Activated B cell treated with CpG ODN at 0.5 μM for 24 hours (primary cell): ENCODE data around the gene LRBA. TPM values are rescaled to one million over a fixed set of nuclear protein-coding genes. Genes with fewer than 3 reads are reported as not detected.

Experiments
- ATAC-seq: fragments of 200-7000 bp; cut with Tn5 transposase; one replicate; pipeline ENCODE4 v1.10.0; 2021; ENCODE audit warnings: low read depth, mild to moderate bottlenecking, moderate library complexity
- CTCF ChIA-PET: fragments of 350-600 bp; sonication (Branson Sonifier 250); formaldehyde crosslinking; loops from one replicate; lab custom pipeline; 2021; ENCODE audit warnings: antibody characterized with exemption; lab: Charles Lee
- POLR2A ChIA-PET: fragments of 350-600 bp; sonication (Branson Sonifier 250); formaldehyde crosslinking; loops from one replicate; lab custom pipeline; 2021; ENCODE audit warnings: antibody characterized with exemption; lab: Charles Lee
- DNase-seq: peaks from one replicate; pipeline ENCODE4 v3.0.0; 2022
- H3K27ac Mint-ChIP-seq: one replicate; pipeline ENCODE4 v1.8.0; 2020; ENCODE audit warnings: mixed read lengths
- H3K27me3 Mint-ChIP-seq: one replicate; pipeline ENCODE4 v1.8.0; 2021; ENCODE audit warnings: mixed read lengths
- H3K36me3 Mint-ChIP-seq: one replicate; pipeline ENCODE4 v1.8.0; 2021; ENCODE audit warnings: low read depth, mixed read lengths
- H3K4me1 Mint-ChIP-seq: one replicate; pipeline ENCODE4 v1.8.0; 2021; ENCODE audit warnings: mixed read lengths
- H3K4me3 Mint-ChIP-seq: one replicate; pipeline ENCODE4 v1.8.0; 2020; ENCODE audit warnings: mild to moderate bottlenecking, mixed read lengths
- H3K9me3 Mint-ChIP-seq: one replicate; pipeline ENCODE4 v1.8.0; 2020; ENCODE audit warnings: mixed read lengths
- CTCF ChIP-seq: fragments of 200-600 bp; IDR thresholded peaks from one replicate; pipeline ENCODE4 v1.8.0; 2022; ENCODE audit warnings: antibody characterized with exemption, mild to moderate bottlenecking
- intact Hi-C: fragments of 100-400 bp; cut with micrococcal nuclease; formaldehyde crosslinking; loops from one replicate; pipeline ENCODE4 v1.15.1; 2024
- total RNA-seq: library from RNA; stranded (reverse); gene quantifications from 2 replicates; pipeline ENCODE4 v1.2.3, GENCODE V29; 2022

LRBA gene
- total RNA-seq, 1 donor from 2014 or later: 66.5 TPM

DNA sequence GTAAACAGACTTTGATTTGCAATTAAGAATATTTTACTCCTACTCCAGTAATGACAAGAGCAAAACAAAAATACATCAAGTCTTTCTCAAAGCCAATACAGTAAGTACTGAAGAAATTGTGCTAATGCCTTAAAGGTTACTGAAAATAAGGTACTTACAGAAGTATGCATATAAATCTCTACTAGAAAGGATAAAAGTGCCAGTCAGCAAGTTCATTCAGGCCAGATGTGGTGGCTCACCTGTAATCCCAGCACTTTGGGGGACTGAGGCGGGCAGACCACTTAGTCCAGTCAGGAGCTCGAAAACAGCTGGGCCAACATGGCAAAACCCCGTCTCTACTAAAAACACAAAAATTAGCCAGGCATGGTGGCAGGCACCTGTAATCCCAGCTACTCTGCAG is 27.9 kb downstream of the LRBA start:
- CTCF ChIA-PET: no interaction called here
- H3K36me3 Mint-ChIP-seq: peaks cover 18% of the 10 kb centered on the region
- POLR2A ChIA-PET: interaction anchor here (0.7 kb wide), 1 partner anchor 531 kb away, joined by 6 read pairs; no protein-coding TSS in a partner anchor
- H3K27ac Mint-ChIP-seq: no peak overlapping the region
- no peaks in the 10 kb centered on the region for H3K27me3 Mint-ChIP-seq
- intact Hi-C loops: no loop called here
- ATAC-seq (no peak), DNase-seq (no peak)
- no peak for TF ChIP-seq CTCF
- H3K4me3 Mint-ChIP-seq: no peak overlapping the region
- peaks cover 26% of the 10 kb centered on the region for H3K4me1 Mint-ChIP-seq
- no peaks in the 10 kb centered on the region for H3K9me3 Mint-ChIP-seq

- H3K27me3 Mint-ChIP-seq: no peaks in the 10 kb centered on the region
- H3K9me3 Mint-ChIP-seq: no peaks in the 10 kb centered on the region
- intact Hi-C loops: no loop called here
- ChIA-PET CTCF (no interaction called here), POLR2A (no interaction called here)
- no peak for TF ChIP-seq CTCF
- no peak overlapping the region for H3K27ac Mint-ChIP-seq
- DNase-seq (no peak), ATAC-seq (no peak)
- peaks cover 13% of the 10 kb centered on the region for H3K36me3 Mint-ChIP-seq
- peaks cover 28% of the 10 kb centered on the region for H3K4me1 Mint-ChIP-seq
- H3K4me3 Mint-ChIP-seq: no peak overlapping the region
These were observed 29.0 kb downstream of the LRBA start for GRCh38 chr4:150986085-150986484.

- peaks cover 19% of the 10 kb centered on the region for H3K36me3 Mint-ChIP-seq
- no peak for TF ChIP-seq CTCF
- DNase-seq: no peak
- no peak overlapping the region for H3K4me3 Mint-ChIP-seq
- no peaks in the 10 kb centered on the region for H3K9me3 Mint-ChIP-seq
- H3K4me1 Mint-ChIP-seq: peaks cover 44% of the 10 kb centered on the region
- POLR2A ChIA-PET: no interaction called here
- ATAC-seq: no peak
- CTCF ChIA-PET: no interaction called here
- intact Hi-C loops: no loop called here
- H3K27me3 Mint-ChIP-seq: no peaks in the 10 kb centered on the region
- no peak overlapping the region for H3K27ac Mint-ChIP-seq
These were observed 31.2 kb downstream of the LRBA start for GRCh38 chr4:150983851-150984250.

- CTCF ChIA-PET: no interaction called here
- Mint-ChIP-seq H3K36me3 (peaks cover 25% of the 10 kb centered on the region), H3K9me3 (no peaks in the 10 kb centered on the region), H3K4me1 (peaks cover 53% of the 10 kb centered on the region), H3K27ac (no peak overlapping the region), H3K4me3 (no peak overlapping the region), H3K27me3 (no peaks in the 10 kb centered on the region)
- no peak for DNase-seq
- no peak for TF ChIP-seq CTCF
- no peak for ATAC-seq
- intact Hi-C loops: no loop called here
- POLR2A ChIA-PET: interaction anchor here (0.6 kb wide), 1 partner anchor 95 kb away, joined by 3 read pairs; no protein-coding TSS in a partner anchor
These were observed 32.4 kb downstream of the LRBA start for GRCh38 chr4:150982557-150983233.

DNA sequence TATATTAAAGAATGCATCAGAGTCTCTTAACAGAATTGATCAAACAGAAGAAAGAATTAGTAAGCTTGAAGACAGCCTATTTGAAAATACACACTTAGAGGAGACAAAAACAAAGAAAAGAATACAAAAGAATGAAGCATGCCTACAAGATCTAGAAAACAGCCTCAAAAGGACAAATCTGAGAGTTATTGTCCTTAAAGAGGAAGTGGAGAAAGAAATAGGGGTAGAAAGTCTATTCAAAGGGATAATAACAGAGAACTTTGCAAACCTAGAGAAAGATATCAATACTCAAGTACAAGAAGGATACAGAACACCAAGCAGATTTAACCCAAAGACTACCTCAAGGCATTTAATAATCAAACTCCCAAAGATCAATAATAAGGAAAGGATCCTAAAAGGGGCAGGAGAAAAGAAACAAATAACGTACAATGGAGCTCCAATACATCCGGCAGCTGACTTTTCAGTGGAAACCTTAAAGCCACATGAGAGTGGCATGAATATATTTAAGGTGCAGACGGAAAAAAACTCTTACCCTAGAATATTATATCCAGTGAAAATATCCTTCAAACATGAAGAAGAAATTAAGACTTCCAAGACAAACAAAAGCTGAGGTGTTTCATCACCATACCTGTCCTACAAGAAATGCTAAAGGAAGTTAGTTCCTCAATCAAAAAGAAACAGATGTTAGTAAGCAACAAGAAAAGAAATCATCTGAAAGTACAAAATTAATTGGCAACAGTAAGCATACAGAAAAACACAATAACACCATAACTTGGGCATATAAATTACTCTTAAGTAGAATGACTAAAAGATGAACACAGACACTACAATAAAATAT is 36.1 kb downstream of the LRBA start:
- ChIA-PET POLR2A (no interaction called here), CTCF (no interaction called here)
- DNase-seq (no peak), ATAC-seq (no peak)
- Mint-ChIP-seq H3K4me3 (no peak overlapping the region), H3K36me3 (peaks cover 24% of the 10 kb centered on the region), H3K27me3 (no peaks in the 10 kb centered on the region), H3K9me3 (no peaks in the 10 kb centered on the region), H3K4me1 (peaks cover 61% of the 10 kb centered on the region), H3K27ac (no peak overlapping the region)
- intact Hi-C loops: no loop called here
- no peak for TF ChIP-seq CTCF
